HCT116 (cell line): ENCODE measurements around the gene RAP1GAP2. TPM values are rescaled to one million over a fixed set of nuclear protein-coding genes. Genes with fewer than 3 reads are reported as not detected.

Experiments used
- ATAC-seq: fragments of 200-7000 bp; cut with Tn5 transposase; 2 replicates; pipeline ENCODE4 v1.9.1; 2020; ENCODE audit warnings: mild to moderate bottlenecking, moderate library complexity
- BruUV-seq: library from RNA; stranded (reverse); fragments of 400-500 nt; replicated peaks from 2 replicates; lab custom pipeline; 2021; lab: Mats Ljungman, UMichigan
- CTCF ChIA-PET: fragments of 300-600 bp; sonication (Branson Sonifier 250); formaldehyde crosslinking; loops from one replicate; lab custom pipeline; 2021; ENCODE audit warnings: antibody characterized with exemption; lab: Charles Lee
- POLR2A ChIA-PET: fragments of 300-600, 350-600 bp; sonication (Branson Sonifier 250); formaldehyde crosslinking; loops from one replicate; lab custom pipeline; 2021; ENCODE audit warnings: antibody characterized with exemption; lab: Charles Lee
- RAD21 ChIA-PET, 2 experiments: fragments of 300-600 bp; sonication (Branson Sonifier 250); formaldehyde crosslinking; loops; one replicate each; lab custom pipeline; 2023; ENCODE audit warnings: low total read pairs in 2 of 2; ENCODE audit not compliant: uncharacterized antibody in 2 of 2, unreplicated experiment in 2 of 2, low non-redundant PET in 1 of 2; lab: Charles Lee
- DNase-seq: peaks from one replicate; pipeline ENCODE4 v3.0.0-alpha.2; 2010; ENCODE audit warnings: low read depth, low spot score
- H2AFZ ChIP-seq: fragments of 200-600 bp; shearing (Covaris generic), sonication (generic); 2 replicates; pipeline ENCODE4 v1.6.1; 2017; ENCODE audit warnings: low read depth, mixed run types, mixed read lengths, antibody characterized with exemption, low read length; ENCODE audit not compliant: poor library complexity, severe bottlenecking
- H3K27ac ChIP-seq: 2 replicates; pipeline ENCODE4 v1.5.1; 2012; ENCODE audit warnings: low read depth, low read length
- H3K27me3 ChIP-seq: fragments of 200-600 bp; sonication (generic); 2 replicates; pipeline ENCODE4 v1.6.1; 2016; ENCODE audit warnings: mixed run types, low read length, mixed read lengths; ENCODE audit not compliant: insufficient read depth
- H3K36me3 ChIP-seq, 2 experiments: fragments of 200-500 bp in 1 of 2; fragments of 200-600 bp in 1 of 2; sonication (Bioruptor generic) in 1 of 2; sonication (generic) in 1 of 2; 2 replicates each; pipeline versions ENCODE4 v1.5.1 to v1.6.1; 2014 to 2016; ENCODE audit warnings: low read length in 2 of 2, inconsistent platforms in 1 of 2, mixed read lengths in 1 of 2, mixed run types in 1 of 2; ENCODE audit not compliant: insufficient read depth in 2 of 2, control insufficient read depth in 1 of 2
- H3K4me1 ChIP-seq, 2 experiments: fragments of 200-600 bp in 1 of 2; sonication (generic) in 1 of 2; 2 replicates each; pipeline versions ENCODE4 v1.5.1 to v1.6.1; 2012 to 2017; ENCODE audit warnings: low read length in 2 of 2, inconsistent platforms in 1 of 2, mild to moderate bottlenecking in 1 of 2, mixed read lengths in 1 of 2, mixed run types in 1 of 2, moderate library complexity in 1 of 2; ENCODE audit not compliant: insufficient read depth in 2 of 2, control insufficient read depth in 1 of 2
- H3K4me2 ChIP-seq: fragments of 200-600 bp; sonication (generic); 2 replicates; pipeline ENCODE4 v1.6.1; 2017; ENCODE audit warnings: mixed run types, low read length, mixed read lengths
- H3K4me3 ChIP-seq, 2 experiments: fragments of 200-600 bp in 1 of 2; sonication (generic) in 1 of 2; replicated peaks in 1 of 2; 2 replicates each; pipeline ENCODE4 v1.5.1; 2011 to 2016; ENCODE audit warnings: low read length in 2 of 2, control low read depth in 1 of 2, low read depth in 1 of 2, mild to moderate bottlenecking in 1 of 2, mixed read lengths in 1 of 2, mixed run types in 1 of 2
- H3K79me2 ChIP-seq: fragments of 200-600 bp; sonication (generic); 2 replicates; pipeline ENCODE4 v1.6.1; 2017; ENCODE audit warnings: mild to moderate bottlenecking, mixed run types, low read length, moderate library complexity, mixed read lengths; ENCODE audit not compliant: insufficient read depth
- H3K9ac ChIP-seq: fragments of 200-600 bp; sonication (generic); 2 replicates; pipeline ENCODE4 v1.6.1; 2016; ENCODE audit warnings: low read length, mixed read lengths
- H3K9me2 ChIP-seq: fragments of 200-600 bp; sonication (generic), shearing (Covaris generic); 2 replicates; pipeline ENCODE4 v1.6.1; 2017; ENCODE audit warnings: mixed run types, mild to moderate bottlenecking, moderate library complexity; ENCODE audit not compliant: insufficient read depth
- H3K9me3 ChIP-seq, 2 experiments: fragments of 200-500 bp in 1 of 2; fragments of 200-600 bp in 1 of 2; sonication (Bioruptor generic) in 1 of 2; sonication (generic) in 1 of 2; 2 replicates each; pipeline ENCODE4 v1.6.1; 2014 to 2017; ENCODE audit warnings: low read length in 2 of 2, mixed read lengths in 2 of 2, inconsistent platforms in 1 of 2, low read depth in 1 of 2, mild to moderate bottlenecking in 1 of 2, mixed run types in 1 of 2, moderate library complexity in 1 of 2; ENCODE audit not compliant: control insufficient read depth in 1 of 2, insufficient read depth in 1 of 2
- H4K20me1 ChIP-seq: fragments of 200-600 bp; sonication (generic), shearing (Covaris generic); 2 replicates; pipeline ENCODE4 v1.6.1; 2017; ENCODE audit warnings: mixed run types, mild to moderate bottlenecking, moderate library complexity; ENCODE audit not compliant: insufficient read depth
- CBX3 ChIP-seq: IDR thresholded peaks from 2 replicates; pipeline ENCODE4 v1.6.1; 2012; ENCODE audit warnings: low read depth
- ELF1 ChIP-seq: IDR thresholded peaks from 2 replicates; pipeline ENCODE4 v1.6.1; 2012; ENCODE audit warnings: low read depth, borderline replicate concordance
- EZH2 ChIP-seq: fragments of 200-600 bp; sonication (generic); IDR thresholded peaks from 2 replicates; pipeline ENCODE4 v1.6.1; 2017; ENCODE audit warnings: antibody characterized with exemption, mixed run types
- JUND ChIP-seq: IDR thresholded peaks from 2 replicates; pipeline ENCODE4 v1.6.1; 2012
- SIN3A ChIP-seq: IDR thresholded peaks from 2 replicates; pipeline ENCODE4 v1.6.1; 2012; ENCODE audit warnings: low read depth
- SP1 ChIP-seq: IDR thresholded peaks from 2 replicates; pipeline ENCODE4 v1.6.1; 2012; ENCODE audit warnings: low read depth
- YY1 ChIP-seq: IDR thresholded peaks from 2 replicates; pipeline ENCODE4 v1.6.1; 2011; ENCODE audit warnings: low read length, low read depth, moderate library complexity, mild to moderate bottlenecking; ENCODE audit not compliant: insufficient replicate concordance; ENCODE audit errors: extremely low read depth
- ZFX ChIP-seq: fragments of 450-650 bp; IDR thresholded peaks from 2 replicates; pipeline ENCODE4 v1.6.1; 2017
- ZNF274 ChIP-seq: fragments of 200-500 bp; sonication (Bioruptor generic); IDR thresholded peaks from 2 replicates; pipeline ENCODE4 v1.6.1; 2014; ENCODE audit warnings: mild to moderate bottlenecking, low read depth, low read length, inconsistent platforms
- intact Hi-C: fragments of 100-400 bp; cut with micrococcal nuclease; formaldehyde crosslinking; loops from 2 replicates; pipeline ENCODE4 v1.10.0; 2022
- total RNA-seq: library from RNA; stranded (reverse); gene quantifications from one replicate; pipeline ENCODE4 v1.2.1, GENCODE V29; 2021; ENCODE audit not compliant: unreplicated experiment
- TF ChIP-seq, protein P1 (sequence below): IDR thresholded peaks from 2 replicates; pipeline ENCODE4 v1.6.1; 2012
- TF ChIP-seq, protein P2 (sequence below): IDR thresholded peaks from 2 replicates; pipeline ENCODE4 v1.6.1; 2012; ENCODE audit warnings: low read depth
- TF ChIP-seq, protein P3 (sequence below): IDR thresholded peaks from 2 replicates; pipeline ENCODE4 v1.6.1; 2012

The RAP1GAP2 gene
- total RNA-seq, 1 experiment from 2014 or later = 54.6 TPM

DNA sequence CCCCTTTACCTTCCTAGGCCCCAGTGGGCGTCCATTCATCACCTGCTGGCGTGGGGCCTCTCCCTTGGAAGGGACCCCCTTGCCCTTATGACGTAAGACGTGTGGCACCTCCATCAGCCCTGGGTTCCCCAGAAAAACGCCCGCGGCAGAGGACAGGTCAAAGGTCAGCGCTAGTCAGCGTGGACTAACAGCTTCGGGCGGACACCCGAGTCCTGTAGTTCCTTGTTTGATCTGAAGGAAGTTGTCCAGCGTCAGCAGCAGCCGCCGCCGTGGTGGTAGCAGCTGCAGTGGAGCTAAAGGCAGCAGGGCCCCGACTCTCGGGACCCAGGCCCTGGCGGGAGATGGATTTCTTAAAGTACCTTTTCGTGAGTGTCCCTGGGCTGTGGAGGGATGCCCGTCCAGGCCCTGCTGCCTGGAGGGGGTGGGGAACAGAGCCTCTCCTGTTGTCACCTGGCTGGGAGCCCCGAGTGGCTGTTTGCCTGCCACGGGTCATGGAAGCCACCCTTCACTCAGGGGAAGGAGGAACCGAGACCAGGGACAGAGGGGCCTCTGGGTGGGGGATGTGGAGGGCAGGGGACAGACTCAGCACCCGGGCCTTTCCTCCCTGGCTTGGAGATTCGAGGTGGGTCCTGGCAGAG, 143.6 kb downstream of the RAP1GAP2 start:
- ChIA-PET CTCF (no interaction called here), RAD21 (interaction anchor here in 1 of 2 experiments (0.6 kb wide), 1 partner anchor 1025 kb away, joined by 6 read pairs; no protein-coding TSS in a partner anchor), POLR2A (no interaction called here)
- Histone ChIP-seq H3K36me3 (no peaks in the 10 kb centered on the region), H3K4me1 (no peaks in the 10 kb centered on the region), H3K79me2 (no peaks in the 10 kb centered on the region), H3K9me3 (no peaks in the 10 kb centered on the region), H3K9me2 (no peaks in the 10 kb centered on the region), H3K4me2 (no peak overlapping the region), H3K27me3 (no peaks in the 10 kb centered on the region), H2AFZ (no peak overlapping the region), H4K20me1 (no peaks in the 10 kb centered on the region), H3K4me3 (no peak overlapping the region), H3K27ac (no peak overlapping the region), H3K9ac (no peak overlapping the region)
- no TSS peak for BruUV-seq
- ATAC-seq = no peak
- intact Hi-C loops = no loop called here
- DNase-seq = no peak
- no peak for TF ChIP-seq CBX3
- TF ChIP-seq, protein P1, sequence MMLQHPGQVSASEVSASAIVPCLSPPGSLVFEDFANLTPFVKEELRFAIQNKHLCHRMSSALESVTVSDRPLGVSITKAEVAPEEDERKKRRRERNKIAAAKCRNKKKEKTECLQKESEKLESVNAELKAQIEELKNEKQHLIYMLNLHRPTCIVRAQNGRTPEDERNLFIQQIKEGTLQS = no peak
- TF ChIP-seq SIN3A = no peak
- no peak for TF ChIP-seq JUND
- TF ChIP-seq ELF1 = no peak
- TF ChIP-seq YY1 = no peak
- TF ChIP-seq ZFX = no peak
- TF ChIP-seq EZH2 = no peak

DNA sequence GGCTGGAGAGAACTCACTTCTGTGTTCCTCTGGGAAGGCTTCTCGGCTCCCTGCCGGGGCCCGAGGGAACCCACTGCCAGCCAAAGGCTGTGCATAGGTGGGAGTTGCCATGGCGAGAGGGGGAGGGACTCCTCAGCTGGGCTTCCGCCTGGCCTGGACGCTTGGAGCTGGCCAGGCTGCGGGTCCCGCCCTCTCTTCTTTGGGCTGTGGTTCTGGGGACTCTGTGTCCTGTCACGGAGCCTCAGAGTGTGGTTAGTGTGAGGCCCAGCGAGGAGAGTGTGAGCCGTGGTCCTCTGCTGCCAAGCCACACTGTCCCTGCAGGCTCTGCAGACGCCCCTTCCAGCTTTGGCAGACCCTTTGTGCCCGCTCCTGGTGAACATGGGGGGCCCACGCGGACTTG, 144.1 kb downstream of the RAP1GAP2 start:
- no peaks in the 10 kb centered on the region for H3K9me3 ChIP-seq
- DNase-seq (no peak), ATAC-seq (no peak)
- H4K20me1 ChIP-seq = no peaks in the 10 kb centered on the region
- no peaks in the 10 kb centered on the region for H3K36me3 ChIP-seq
- no peaks in the 10 kb centered on the region for H3K9me2 ChIP-seq
- TF ChIP-seq, protein P2, sequence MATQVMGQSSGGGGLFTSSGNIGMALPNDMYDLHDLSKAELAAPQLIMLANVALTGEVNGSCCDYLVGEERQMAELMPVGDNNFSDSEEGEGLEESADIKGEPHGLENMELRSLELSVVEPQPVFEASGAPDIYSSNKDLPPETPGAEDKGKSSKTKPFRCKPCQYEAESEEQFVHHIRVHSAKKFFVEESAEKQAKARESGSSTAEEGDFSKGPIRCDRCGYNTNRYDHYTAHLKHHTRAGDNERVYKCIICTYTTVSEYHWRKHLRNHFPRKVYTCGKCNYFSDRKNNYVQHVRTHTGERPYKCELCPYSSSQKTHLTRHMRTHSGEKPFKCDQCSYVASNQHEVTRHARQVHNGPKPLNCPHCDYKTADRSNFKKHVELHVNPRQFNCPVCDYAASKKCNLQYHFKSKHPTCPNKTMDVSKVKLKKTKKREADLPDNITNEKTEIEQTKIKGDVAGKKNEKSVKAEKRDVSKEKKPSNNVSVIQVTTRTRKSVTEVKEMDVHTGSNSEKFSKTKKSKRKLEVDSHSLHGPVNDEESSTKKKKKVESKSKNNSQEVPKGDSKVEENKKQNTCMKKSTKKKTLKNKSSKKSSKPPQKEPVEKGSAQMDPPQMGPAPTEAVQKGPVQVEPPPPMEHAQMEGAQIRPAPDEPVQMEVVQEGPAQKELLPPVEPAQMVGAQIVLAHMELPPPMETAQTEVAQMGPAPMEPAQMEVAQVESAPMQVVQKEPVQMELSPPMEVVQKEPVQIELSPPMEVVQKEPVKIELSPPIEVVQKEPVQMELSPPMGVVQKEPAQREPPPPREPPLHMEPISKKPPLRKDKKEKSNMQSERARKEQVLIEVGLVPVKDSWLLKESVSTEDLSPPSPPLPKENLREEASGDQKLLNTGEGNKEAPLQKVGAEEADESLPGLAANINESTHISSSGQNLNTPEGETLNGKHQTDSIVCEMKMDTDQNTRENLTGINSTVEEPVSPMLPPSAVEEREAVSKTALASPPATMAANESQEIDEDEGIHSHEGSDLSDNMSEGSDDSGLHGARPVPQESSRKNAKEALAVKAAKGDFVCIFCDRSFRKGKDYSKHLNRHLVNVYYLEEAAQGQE = no peak
- TF ChIP-seq, protein P1 = no peak
- TF ChIP-seq ZNF274 = no peak
- TF ChIP-seq YY1 = no peak
- no peak for TF ChIP-seq SIN3A
- TF ChIP-seq CBX3 = no peak
- no peak for TF ChIP-seq JUND
- no peak for TF ChIP-seq SP1
- no peak for TF ChIP-seq ZFX
- TF ChIP-seq EZH2 = no peak
- TF ChIP-seq, protein P3, sequence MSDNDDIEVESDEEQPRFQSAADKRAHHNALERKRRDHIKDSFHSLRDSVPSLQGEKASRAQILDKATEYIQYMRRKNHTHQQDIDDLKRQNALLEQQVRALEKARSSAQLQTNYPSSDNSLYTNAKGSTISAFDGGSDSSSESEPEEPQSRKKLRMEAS = no peak
- no peak for TF ChIP-seq ELF1
- no peak overlapping the region for H3K4me3 ChIP-seq
- BruUV-seq = no TSS peak
- CTCF ChIA-PET = no interaction called here
- no peaks in the 10 kb centered on the region for H3K79me2 ChIP-seq
- no peak overlapping the region for H2AFZ ChIP-seq
- no peaks in the 10 kb centered on the region for H3K4me1 ChIP-seq
- H3K27me3 ChIP-seq = no peaks in the 10 kb centered on the region
- no peak overlapping the region for H3K9ac ChIP-seq
- RAD21 ChIA-PET = no interaction called here
- H3K4me2 ChIP-seq = no peak overlapping the region
- no peak overlapping the region for H3K27ac ChIP-seq
- POLR2A ChIA-PET = no interaction called here
- intact Hi-C loops = no loop called here
